Neural crest cell (in vitro differentiated cells): ENCODE data around the gene CACNA2D2. TPM values are rescaled to one million over a fixed set of nuclear protein-coding genes. Genes with fewer than 3 reads are reported as not detected.

Source experiments
- DNase-seq: peaks from one replicate; pipeline ENCODE4 v3.0.0; 2021; ENCODE audit warnings: low read depth, mixed read lengths, low spot score
- H3K27ac Mint-ChIP-seq: one replicate; pipeline ENCODE4 v1.8.0; 2021; ENCODE audit warnings: mild to moderate bottlenecking, mixed read lengths; ENCODE audit not compliant: unreplicated experiment
- H3K27me3 Mint-ChIP-seq: 2 replicates; pipeline ENCODE4 v1.8.0; 2021; ENCODE audit warnings: low read depth, mild to moderate bottlenecking, mixed read lengths
- H3K36me3 Mint-ChIP-seq: 2 replicates; pipeline ENCODE4 v1.8.0; 2021; ENCODE audit warnings: low read depth, mild to moderate bottlenecking, mixed read lengths
- H3K4me1 Mint-ChIP-seq: 2 replicates; pipeline ENCODE4 v1.8.0; 2021; ENCODE audit warnings: mixed read lengths
- H3K4me3 Mint-ChIP-seq: one replicate; pipeline ENCODE4 v1.8.0; 2021; ENCODE audit warnings: mild to moderate bottlenecking, mixed read lengths
- H3K9me3 Mint-ChIP-seq: 2 replicates; pipeline ENCODE4 v1.8.0; 2021; ENCODE audit warnings: mixed read lengths
- total RNA-seq: library from RNA; stranded (reverse); gene quantifications from 2 replicates; pipeline ENCODE4 v1.2.1, GENCODE V29; 2021
- TF ChIP-seq, protein P1 (sequence below): fragments of 200-600 bp; sonication (generic); conservative IDR thresholded peaks from 2 replicates; pipeline ENCODE4 v1.5.0; 2021; ENCODE audit warnings: antibody characterized with exemption, mild to moderate bottlenecking

Gene CACNA2D2
- total RNA-seq, 1 donor from 2014 or later, result 8.7 TPM

DNA sequence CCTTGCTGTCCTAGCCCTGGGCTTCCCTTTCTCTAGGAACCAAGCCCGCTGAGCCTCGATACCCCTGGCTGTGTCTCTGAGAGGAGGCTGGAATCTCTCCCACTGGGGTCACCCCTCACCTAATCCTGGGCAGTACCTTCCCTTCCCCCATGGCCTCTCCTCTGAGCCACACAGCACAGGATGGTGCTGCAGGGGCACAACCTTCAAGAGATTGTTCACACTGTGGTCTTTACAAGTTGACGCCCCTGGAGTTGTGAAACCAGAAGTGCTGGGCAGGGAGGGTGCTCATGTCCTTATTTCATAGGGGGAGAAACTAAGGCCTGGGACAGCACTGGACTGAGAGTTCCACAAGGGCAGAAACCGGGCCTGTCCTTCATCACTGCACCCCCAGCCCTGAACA, 73.2 kb downstream of the CACNA2D2 start:
- Mint-ChIP-seq H3K27me3 (peaks cover 2% of the 10 kb centered on the region), H3K27ac (no peak overlapping the region), H3K4me1 (peaks cover 15% of the 10 kb centered on the region)

DNA sequence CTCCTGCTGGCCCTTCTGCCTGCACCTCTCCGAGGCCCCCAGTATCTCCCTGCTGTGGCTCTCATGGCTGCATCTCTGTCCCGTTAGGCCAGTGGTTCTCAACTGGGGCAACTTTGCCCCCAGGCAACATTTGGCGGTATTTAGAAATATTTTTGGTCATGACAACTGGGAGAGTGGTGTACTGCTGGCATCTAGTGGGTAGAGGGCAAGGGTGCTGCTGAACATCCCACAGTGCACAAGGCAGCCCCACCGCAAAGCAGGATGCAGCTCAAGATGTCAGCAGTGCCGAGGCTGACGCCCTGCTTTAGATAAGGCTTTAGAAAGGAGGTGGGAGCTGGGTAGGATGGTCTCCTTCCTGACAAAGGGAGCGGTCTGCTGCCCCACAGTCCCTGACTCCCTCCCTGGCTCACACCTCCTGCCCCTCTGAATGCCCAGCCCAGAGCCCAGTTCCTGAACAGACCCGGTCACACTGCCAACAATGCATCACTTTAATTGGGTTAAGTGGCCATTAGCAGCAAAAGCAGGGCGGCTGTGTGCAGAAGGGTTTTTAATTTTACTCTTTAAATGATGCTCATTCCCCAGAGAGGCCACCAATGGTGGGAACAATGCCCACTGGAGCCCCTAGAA, 75.3 kb downstream of the CACNA2D2 start:
- Mint-ChIP-seq H3K27me3 (no peaks in the 10 kb centered on the region), H3K36me3 (no peaks in the 10 kb centered on the region), H3K9me3 (no peaks in the 10 kb centered on the region), H3K27ac (no peak overlapping the region), H3K4me1 (peaks cover 14% of the 10 kb centered on the region), H3K4me3 (no peak overlapping the region)
- TF ChIP-seq, protein P1, sequence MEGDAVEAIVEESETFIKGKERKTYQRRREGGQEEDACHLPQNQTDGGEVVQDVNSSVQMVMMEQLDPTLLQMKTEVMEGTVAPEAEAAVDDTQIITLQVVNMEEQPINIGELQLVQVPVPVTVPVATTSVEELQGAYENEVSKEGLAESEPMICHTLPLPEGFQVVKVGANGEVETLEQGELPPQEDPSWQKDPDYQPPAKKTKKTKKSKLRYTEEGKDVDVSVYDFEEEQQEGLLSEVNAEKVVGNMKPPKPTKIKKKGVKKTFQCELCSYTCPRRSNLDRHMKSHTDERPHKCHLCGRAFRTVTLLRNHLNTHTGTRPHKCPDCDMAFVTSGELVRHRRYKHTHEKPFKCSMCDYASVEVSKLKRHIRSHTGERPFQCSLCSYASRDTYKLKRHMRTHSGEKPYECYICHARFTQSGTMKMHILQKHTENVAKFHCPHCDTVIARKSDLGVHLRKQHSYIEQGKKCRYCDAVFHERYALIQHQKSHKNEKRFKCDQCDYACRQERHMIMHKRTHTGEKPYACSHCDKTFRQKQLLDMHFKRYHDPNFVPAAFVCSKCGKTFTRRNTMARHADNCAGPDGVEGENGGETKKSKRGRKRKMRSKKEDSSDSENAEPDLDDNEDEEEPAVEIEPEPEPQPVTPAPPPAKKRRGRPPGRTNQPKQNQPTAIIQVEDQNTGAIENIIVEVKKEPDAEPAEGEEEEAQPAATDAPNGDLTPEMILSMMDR, result no peak
- no peak for DNase-seq

More for the DNA sequence above, 73.2 kb downstream of the CACNA2D2 start:
- Mint-ChIP-seq H3K9me3 (no peaks in the 10 kb centered on the region), H3K36me3 (no peaks in the 10 kb centered on the region), H3K4me3 (no peak overlapping the region)
- DNase-seq, result no peak
- TF ChIP-seq, protein P1, result no peak

DNA sequence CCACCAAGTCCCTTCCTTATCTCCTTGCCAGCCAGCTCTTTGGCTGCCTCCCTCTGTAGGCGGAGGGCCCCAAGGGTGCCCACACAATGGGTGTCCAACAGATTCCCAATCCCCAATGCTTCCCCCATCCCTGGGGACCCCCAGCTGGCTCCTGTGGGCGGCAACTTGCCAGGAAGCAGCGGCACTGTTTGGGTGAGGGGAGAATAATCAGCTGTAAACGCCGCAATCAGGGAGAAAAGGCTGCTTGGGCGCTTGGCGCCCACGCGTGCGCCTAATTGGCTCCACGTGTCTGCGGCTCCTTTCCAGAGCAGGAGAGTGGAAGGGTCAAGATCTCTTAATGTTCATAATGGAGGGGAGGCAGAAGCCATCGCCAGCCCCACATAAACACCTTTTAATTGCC, 76.2 kb downstream of the CACNA2D2 start:
- Mint-ChIP-seq H3K4me3 (no peak overlapping the region), H3K4me1 (peaks cover 16% of the 10 kb centered on the region), H3K36me3 (no peaks in the 10 kb centered on the region), H3K27ac (no peak overlapping the region), H3K9me3 (no peaks in the 10 kb centered on the region), H3K27me3 (no peaks in the 10 kb centered on the region)
- no peak for DNase-seq
- TF ChIP-seq, protein P1, result no peak

DNA sequence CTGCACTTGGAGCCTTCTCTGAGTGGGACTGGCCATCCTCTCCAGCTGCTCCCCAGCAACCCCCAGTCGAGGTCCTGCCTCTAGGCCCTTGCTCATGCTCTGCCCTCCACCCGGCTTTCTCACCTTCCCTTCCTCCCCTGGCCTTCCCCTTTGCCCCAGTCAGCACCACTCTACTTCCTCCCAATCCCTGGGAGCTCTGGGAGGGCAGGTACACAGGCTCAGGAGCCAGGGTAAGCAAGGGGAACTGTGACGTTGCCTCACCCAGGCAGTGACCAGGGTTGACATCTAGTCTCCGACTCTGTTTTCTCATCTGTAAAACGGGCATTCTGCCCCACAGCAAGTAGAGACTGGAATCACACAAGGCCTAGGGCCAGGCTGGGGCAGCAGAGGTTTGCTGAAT, 77.5 kb downstream of the CACNA2D2 start:
- TF ChIP-seq, protein P1, result no peak
- no peak overlapping the region for H3K27ac Mint-ChIP-seq
- no peaks in the 10 kb centered on the region for H3K9me3 Mint-ChIP-seq
- no peaks in the 10 kb centered on the region for H3K36me3 Mint-ChIP-seq
- peaks cover 11% of the 10 kb centered on the region for H3K4me1 Mint-ChIP-seq
- DNase-seq, result no peak
- H3K4me3 Mint-ChIP-seq, result no peak overlapping the region
- no peaks in the 10 kb centered on the region for H3K27me3 Mint-ChIP-seq

DNA sequence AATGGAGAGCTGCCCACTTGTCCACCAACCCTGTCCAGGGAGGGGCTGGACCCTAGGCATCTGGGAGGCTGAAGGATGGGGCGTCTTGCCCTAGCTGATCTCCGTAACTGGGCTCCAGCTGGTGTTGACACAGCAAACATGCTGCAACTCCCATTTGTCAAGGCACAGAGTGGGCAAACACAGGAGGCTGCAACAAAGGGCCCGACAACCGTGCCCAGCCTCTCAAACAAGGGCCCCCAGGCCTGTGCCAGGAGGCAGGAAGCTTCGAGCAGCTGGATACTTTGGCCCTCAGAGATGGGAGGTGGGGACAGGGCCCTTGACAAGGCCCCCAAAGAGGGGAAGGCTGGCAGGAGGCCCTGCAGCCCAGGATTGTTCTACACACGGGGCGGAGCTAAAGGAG, 79.9 kb downstream of the CACNA2D2 start:
- Mint-ChIP-seq H3K4me3 (no peak overlapping the region), H3K36me3 (no peaks in the 10 kb centered on the region), H3K4me1 (peaks cover 4% of the 10 kb centered on the region), H3K27ac (no peak overlapping the region), H3K9me3 (no peaks in the 10 kb centered on the region), H3K27me3 (no peaks in the 10 kb centered on the region)
- DNase-seq, result no peak
- TF ChIP-seq, protein P1, result no peak
